Omental fat pad (tissue), 4 donors: ENCODE results near the gene C11orf86. TPM values are rescaled to one million over a fixed set of nuclear protein-coding genes. Genes with fewer than 3 reads are reported as not detected.

ENCODE experiments used
- ATAC-seq: fragments of 150-250 bp; one replicate; pipeline ENCODE4 v1.9.1; 2016; ENCODE audit warnings: mild to moderate bottlenecking, moderate library complexity; ENCODE audit not compliant: low FRiP score
- DNase-seq: peaks from one replicate; pipeline ENCODE4 v3.0.0-alpha.2; 2019; ENCODE audit warnings: low spot score
- total RNA-seq, 4 donors: library from RNA; depleted of rRNA; stranded (reverse); fragments of >200 nt; gene quantifications; one replicate each; pipeline ENCODE4 v1.1.0, GENCODE V29; 2016
- TF ChIP-seq, protein P1 (sequence below), 3 donors: fragments of 450-650 bp; IDR thresholded peaks; one replicate each; pipeline ENCODE4 v1.5.1; 2016 to 2017; ENCODE audit warnings: antibody characterized with exemption in 3 of 3, mild to moderate bottlenecking in 3 of 3, moderate library complexity in 2 of 3

C11orf86 gene
- total RNA-seq, 4 donors from 2014 or later, result not detected

DNA sequence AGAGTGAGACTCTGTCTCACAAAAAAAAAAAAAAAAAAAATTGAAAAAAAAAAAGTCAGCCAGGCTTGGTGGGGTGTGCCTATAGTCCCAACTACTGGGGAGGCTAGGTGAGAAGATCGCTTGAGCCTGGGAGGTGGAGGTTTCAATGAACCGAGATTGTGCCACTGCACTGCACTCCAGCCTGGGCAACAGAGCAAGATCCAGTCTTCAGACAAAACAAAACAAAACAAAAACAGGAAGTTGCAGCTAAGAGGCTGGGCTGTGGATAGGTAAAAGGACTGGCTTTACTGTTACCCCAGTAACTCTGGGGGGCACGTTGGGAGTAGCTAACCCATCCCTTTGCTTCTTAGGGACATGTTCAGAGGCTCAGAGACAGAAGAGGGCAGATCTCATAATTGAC is 10.6 kb upstream of the C11orf86 start:
- TF ChIP-seq, protein P1, sequence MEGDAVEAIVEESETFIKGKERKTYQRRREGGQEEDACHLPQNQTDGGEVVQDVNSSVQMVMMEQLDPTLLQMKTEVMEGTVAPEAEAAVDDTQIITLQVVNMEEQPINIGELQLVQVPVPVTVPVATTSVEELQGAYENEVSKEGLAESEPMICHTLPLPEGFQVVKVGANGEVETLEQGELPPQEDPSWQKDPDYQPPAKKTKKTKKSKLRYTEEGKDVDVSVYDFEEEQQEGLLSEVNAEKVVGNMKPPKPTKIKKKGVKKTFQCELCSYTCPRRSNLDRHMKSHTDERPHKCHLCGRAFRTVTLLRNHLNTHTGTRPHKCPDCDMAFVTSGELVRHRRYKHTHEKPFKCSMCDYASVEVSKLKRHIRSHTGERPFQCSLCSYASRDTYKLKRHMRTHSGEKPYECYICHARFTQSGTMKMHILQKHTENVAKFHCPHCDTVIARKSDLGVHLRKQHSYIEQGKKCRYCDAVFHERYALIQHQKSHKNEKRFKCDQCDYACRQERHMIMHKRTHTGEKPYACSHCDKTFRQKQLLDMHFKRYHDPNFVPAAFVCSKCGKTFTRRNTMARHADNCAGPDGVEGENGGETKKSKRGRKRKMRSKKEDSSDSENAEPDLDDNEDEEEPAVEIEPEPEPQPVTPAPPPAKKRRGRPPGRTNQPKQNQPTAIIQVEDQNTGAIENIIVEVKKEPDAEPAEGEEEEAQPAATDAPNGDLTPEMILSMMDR (IDR thresholded peaks at IDR 0.05), result no peak
- no peak for DNase-seq
- no peak for ATAC-seq

DNA sequence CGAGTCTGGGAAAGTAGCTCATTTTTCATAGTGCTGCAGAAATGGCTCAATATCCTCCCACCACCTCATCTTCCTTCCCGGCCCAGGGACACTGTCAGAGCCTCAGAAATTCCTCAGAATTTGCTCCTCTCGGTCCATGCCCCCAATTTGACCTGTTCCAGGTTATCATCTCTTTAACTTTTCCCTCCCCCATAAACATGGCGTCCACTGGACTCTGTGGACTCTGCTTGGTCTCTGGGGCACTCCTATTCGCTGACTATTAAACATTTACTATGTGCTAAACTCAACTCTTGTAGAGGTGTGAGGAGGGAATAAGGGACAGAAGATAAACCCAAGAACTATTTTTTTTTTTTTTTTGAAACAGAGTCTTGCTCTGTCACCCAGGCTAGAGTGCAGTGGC is 8.8 kb upstream of the C11orf86 start:
- ATAC-seq, result no peak
- TF ChIP-seq, protein P1 (IDR thresholded peaks at IDR 0.05), result no peak
- no peak for DNase-seq

DNA sequence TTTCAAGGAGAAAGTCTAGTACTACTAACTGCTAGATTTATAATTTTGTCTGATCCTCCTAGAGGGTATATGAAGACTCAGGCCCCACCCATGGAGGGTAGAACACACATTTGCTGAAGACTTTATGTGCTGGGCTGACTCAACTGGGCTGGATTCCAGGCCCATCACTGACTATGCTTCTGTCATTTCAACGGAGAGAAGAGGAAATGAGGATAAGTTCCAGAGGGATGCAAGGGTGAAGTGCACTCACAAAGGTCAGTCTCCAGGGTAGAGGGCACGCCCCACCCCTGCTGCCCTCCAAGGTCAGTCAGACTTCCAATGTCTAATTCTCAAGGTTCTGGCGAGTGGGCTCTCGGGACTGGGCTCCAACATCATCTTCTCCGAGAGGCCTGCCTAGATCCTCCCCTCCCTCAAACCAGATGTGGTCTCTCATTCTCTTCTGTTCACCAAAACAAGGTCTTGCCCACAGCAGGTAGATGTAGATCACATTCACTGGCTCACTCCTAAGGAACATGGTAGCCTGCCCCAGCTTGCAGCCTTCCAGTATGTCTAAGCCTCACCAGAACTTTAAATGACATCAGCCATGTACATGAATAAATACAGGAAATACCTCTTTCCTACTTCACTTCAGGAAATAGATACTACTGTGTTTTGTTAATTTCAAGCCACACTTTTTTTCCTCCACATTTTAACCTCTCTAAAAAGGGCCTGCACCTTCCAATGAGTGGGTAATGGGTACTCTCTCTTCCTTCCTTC is 7.3 kb upstream of the C11orf86 start:
- ATAC-seq (no peak), DNase-seq (no peak)
- TF ChIP-seq, protein P1 (IDR thresholded peaks at IDR 0.05), result no peak

DNA sequence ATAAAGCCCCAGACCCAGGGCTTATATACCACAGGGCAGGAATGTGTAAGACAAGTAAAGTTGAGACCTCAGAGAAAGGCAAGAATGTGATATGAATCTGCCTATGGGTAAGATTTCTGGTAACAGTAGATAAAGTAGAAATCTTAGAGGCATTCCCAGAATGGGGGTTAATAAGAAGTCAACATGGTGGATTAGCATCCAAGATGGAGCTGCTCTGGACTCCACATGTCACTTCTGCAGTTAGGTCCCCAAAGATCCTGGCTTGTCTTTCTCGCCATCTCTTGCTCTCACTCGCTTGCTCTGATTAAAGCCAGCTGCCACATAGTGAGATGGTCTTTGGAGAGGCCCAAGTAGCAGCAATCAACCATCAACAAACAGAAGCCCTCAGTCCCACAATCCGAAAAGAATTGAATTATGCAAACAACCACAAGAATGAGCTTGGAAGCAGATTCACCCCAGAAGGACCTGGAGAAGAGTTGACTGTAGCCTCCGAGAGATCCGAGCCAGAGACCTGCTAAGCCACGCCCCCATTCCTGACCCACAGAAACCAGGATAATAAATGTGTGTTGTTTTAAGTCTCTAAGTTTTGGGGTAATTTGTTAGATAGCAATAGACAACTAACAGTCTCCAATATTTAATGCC is 5.4 kb upstream of the C11orf86 start:
- ATAC-seq (no peak), DNase-seq (no peak)
- TF ChIP-seq, protein P1 (IDR thresholded peaks at IDR 0.05), result no peak

DNA sequence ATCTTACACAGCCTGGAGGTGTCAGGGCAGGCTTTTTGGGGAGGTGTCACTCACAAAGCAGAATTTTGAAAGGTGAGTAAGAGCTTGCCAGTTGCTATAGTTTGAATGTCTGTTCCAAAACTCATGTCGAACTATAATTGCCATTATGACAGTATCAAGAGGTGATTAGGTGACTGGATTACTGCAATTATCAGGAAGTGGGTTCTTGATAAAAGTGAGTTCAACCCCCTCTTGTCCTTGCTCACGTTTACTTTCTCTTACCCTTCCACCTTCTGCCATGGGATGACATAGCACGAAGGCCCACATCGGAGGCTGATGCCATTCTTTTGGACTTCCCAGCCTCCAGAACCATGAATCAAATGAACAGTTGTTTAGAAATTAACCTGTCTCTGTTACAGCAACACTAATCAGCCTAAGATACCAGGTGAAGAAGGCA is 4.7 kb upstream of the C11orf86 start:
- TF ChIP-seq, protein P1 (IDR thresholded peaks at IDR 0.05), result no peak
- DNase-seq (no peak), ATAC-seq (peak; percentile 26)

GRCh38 chr11:66970807-66971442 is 4.2 kb upstream of the C11orf86 start:
- DNase-seq (no peak), ATAC-seq (peak; percentile 90)
- TF ChIP-seq, protein P1 (IDR thresholded peaks at IDR 0.05), result no peak
